NCI-H460 (cell line): Measurements from ENCODE around the gene ETV5. TPM values are rescaled to one million over a fixed set of nuclear protein-coding genes. Genes with fewer than 3 reads are reported as not detected.

Experiments used
- DNase-seq: peaks from one replicate; pipeline ENCODE4 v3.0.0-alpha.2; 2016; ENCODE audit warnings: low read depth; ENCODE audit errors: extremely low read depth
- total RNA-seq: library from RNA; depleted of rRNA; stranded (reverse); fragments of >200 nt; shearing (Covaris generic); gene quantifications from 2 replicates; pipeline ENCODE4 v1.2.3, GENCODE V29; 2014

ETV5 gene
- total RNA-seq, 1 experiment from 2014 or later, result 52.3 TPM

DNA sequence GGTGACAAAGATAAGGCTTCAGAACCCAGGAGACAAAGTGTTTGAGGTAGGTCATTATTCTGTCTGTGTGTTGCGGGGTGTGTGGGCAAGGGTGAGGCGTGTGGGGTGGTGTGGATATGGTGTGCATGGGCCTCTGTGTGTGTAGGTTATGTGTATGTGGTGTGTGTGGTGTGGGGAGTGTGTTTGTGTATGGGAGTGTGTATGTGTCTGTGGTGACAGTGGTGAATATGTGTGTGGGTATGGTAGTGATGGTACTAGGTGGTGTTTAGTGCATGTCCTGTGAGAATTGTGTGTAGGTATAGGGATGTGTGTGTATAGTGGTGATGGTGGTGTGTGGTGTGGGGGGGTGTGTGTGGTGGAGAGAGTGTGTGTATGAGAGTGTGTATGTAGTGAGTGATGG lies 16.2 kb upstream of the ETV5 start:
- DNase-seq, result no peak

DNA sequence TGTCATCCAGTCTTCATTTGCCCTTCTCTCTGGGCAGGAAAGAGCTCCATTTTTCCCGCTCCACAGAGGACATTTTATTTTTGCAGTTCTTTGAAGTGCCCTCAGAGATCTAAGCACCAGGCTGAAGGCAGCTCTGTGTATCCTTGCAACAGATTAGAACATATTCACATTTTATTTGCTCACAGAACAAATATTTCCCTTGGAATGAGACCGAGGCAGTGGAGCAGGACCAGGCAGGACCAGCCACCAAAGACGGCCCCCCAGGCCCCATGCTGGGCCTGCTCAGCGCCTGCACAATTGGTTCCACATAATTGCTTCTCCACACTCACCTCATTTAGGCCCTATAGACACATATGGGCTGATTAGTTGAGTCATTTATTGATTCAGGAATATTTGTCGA lies 15.7 kb upstream of the ETV5 start:
- no peak for DNase-seq

DNA sequence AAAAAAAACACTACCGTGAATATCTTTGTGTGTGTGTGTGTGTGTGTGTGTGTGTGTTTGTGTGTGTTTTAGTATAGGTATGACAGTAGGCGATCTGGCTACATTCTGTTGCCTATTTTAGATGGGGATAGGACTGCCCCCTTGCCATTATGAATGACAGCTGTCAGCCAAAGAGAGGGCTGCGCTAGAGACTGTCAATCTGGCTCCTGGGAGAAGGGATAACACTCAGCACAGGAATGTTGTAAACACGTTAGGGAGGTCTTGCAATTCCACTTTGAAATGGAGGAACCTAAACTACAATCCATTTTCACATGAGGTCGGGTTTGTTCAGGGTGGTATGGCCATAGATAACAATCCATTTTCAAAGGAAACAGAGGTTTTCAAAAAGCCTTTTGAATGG lies 14.1 kb upstream of the ETV5 start:
- no peak for DNase-seq

DNA sequence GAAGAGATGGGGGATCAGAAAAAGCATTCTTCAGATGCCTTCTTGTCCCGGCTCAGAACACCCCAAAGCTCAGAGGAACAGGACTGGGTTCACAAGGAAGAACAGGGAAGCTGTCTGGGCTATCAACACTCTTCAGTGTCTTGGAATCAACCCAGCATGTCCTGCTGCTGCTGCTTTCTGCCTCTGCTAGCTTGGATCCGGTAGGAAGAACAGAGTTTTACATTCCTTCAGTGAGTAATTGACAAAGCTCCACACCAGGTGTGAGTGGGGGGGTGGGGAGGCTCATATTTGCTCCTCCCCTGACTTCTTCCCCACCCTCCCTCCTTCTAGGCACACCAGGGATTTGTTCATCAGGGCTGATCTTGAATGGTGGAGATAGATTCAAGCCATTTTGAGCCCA lies 13.1 kb upstream of the ETV5 start:
- no peak for DNase-seq

DNA sequence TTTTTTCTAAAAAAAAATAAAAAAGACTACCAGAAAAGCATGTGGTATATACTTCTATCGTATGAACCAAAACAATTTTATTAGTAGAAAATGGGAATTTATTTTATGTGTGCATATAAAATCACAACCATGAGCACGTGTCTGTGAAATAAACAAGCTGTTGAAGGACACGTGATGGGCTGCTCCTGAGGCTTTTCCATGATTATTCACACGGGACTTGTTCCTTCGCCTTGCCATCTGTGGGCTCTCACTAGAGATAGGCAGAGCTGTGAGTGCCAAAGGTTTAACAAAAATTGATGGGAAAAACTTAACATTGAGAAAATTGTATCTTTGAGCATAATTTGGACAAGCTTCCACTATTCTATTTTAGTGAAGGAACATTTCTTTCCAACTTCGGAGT lies 12.4 kb upstream of the ETV5 start:
- no peak for DNase-seq

DNA sequence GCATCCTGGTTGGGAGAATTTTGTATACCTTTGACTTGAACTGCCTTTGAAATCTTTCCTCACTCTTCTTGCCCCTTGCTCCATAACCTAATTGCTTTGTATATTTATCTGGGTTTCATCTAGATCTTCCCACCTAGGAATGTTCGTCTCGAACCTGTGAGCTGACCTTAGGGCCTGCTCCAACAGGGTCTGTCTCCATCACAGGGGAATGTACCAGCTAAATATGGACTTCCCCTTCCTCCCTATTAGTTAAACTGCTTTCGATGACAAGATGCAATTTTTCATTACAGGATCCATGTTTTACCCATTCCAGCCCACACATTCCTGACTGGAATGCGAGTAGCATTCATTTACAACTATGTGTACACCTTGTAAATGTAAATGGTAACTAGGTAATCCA lies 10.6 kb upstream of the ETV5 start:
- no peak for DNase-seq

DNA sequence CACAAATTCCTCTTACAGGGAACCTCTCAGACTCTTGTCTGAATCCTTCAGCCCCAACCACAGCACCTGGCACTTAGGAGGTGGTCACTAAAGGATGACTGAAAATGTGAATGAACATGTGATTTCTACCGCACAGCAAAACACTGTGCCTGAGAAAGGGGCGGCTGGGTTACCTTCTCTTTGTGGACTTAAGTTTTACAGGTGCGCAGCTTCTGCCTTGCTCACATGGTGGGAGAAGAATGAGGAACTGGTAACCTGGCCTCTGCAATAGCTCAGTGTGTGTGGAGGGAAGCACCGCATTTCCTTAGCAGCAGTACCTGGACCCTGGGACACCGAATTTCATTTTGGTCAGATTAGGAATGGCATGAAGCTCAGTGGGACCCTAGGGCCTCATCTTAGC lies 9.8 kb upstream of the ETV5 start:
- no peak for DNase-seq

DNA sequence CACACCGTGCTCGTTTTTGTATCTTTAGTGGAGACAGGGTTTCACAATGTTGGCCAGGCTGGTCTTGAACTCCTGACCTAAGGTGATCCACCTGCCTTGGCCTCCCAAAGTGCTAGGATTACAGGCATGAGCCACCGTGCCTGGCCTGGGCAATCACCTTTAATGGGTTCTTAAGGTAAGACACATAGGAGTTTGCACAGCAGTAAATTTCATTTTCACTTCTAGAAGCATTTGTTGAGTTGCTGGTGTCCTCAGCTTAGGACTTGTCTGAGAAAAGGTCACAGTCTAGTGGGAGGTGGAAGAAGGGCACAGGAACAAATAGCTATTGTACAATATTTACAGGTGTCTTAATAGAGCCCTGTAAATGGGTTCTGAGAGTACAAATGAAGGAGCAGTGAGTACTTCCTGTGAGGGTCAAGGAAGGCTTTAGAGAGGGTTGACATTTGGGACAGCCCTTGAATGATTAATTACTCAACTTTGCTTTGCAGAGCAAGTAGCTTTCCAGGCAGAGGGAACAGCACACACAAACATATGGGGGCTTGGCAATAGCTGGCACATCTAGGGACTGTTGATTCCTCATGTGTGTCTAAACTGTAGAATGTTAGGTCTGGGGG lies 8.7 kb upstream of the ETV5 start:
- no peak for DNase-seq

DNA sequence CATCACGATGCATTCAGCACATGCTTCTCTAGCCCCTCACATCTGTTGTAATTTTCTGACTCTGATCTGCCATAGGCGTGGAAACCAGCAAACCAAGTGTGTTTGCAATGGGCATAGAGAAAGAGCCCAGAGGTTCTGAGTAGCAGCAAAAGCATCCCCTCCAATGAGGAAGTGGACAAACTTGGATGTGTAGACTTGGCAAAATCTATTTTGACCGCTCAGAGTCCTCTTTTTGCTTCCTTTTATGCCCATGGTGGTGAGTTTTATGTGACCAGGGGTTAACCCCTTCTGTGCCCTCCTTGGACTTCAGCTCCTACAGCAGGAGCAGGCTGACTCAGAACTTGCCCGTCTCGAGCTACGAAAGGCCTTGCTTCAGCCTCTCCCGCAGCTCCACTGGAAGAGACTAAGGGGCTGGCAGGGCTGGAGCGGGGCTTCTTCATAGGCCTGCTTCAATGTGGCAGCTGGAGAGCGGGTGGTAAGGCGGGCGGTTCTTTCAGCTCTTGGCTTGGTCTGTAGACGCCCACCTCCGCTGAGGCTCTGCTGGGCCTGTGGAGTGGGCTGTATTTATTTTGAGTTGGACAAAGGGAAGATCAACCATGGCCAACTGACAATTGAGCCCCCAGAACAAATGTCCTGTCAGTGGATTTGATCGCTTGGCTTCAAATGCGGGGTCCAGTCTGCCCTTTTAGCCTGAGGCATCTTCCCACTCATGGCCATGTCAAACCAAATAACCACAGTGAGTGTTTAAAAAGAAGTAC lies 6.5 kb upstream of the ETV5 start:
- no peak for DNase-seq

DNA sequence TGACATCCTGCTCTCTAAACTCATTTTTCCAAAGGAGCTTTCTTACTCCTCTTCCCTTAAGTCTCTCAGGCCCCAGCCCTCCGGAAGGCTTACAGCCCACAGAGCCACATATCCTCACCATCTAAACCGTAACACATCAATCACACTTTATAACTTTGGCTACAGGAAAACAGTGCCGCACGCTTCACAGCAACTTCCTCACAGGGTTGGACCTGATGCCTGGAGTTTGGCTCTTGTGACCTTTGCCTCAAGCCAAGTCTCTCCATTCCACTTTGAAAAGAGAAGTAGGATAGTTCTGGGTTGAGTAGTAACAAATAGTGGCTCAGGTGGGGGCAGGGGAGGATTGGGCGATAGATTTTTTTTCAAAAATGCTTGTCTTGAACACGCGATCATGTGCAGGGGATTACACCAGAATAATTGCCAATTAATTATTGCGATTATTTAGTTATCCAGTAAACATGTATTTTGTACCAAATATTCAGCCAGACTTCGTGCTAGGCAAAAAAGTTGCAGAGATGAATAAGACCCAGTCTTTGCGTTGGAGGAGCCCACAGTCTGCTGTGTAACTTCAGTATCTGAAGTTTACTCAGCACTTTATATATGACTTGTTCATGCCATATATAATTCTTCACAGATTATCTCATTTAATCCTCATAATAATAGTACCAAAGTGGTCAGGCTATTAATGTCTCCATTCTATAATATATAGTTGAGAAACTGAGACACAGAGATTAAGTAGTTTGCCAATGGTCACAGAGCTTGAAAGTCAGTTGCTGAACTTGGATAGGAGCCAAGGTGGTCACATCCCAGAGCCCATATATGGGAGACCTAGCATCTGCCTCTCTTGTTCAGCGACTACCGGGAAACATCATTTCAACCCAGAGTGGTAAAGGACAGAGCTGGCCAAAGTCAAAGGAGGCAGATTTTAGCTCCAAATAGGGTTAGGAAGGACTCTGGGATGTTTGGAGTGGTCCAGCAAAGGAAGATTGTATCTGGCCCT lies 2.4 kb upstream of the ETV5 start:
- no peak for DNase-seq

DNA sequence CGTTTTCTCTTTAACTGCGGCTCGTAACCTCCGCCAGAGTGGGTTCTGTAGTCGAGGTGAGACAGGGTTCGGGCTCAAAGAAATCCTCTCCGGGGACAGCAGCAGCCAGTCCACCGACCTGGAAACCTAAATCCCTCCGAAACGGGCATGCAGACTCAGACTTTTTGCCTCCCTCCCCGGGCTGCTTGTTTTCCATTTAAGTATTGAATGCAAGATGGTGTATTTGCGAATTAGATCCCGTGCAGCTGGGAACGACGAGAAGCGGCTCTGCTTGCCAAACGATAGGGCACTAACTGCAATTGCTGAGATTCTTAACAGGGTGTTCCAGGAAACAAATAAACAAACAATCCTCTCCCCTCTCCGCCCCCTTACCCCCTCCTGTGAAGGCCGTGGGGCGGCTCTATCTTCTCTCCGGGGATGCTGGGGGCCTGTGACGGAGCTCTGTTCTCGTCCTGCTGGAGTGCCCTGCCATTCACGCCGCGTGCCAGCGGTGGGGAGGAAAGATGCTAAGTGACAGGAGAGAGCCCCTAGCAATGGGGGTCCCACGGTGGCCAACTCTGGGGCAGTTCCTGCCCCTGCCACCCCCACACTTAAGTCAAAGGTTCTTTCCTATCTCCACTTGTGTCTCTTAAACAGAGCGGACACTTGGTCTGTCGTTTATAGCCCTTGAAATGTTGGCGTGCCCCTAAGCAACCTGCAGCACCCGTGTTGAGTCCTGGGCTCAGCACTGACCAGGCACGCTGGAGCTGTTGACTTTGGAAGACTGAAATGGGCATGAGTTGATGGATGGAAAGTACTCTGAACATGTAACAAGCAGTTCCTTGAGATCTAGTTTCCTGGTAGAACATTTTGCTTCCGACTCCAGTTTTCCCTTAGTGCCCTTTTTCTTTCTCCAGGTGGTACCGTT lies 1.3 kb upstream of the ETV5 start:
- DNase-seq, result no peak

DNA sequence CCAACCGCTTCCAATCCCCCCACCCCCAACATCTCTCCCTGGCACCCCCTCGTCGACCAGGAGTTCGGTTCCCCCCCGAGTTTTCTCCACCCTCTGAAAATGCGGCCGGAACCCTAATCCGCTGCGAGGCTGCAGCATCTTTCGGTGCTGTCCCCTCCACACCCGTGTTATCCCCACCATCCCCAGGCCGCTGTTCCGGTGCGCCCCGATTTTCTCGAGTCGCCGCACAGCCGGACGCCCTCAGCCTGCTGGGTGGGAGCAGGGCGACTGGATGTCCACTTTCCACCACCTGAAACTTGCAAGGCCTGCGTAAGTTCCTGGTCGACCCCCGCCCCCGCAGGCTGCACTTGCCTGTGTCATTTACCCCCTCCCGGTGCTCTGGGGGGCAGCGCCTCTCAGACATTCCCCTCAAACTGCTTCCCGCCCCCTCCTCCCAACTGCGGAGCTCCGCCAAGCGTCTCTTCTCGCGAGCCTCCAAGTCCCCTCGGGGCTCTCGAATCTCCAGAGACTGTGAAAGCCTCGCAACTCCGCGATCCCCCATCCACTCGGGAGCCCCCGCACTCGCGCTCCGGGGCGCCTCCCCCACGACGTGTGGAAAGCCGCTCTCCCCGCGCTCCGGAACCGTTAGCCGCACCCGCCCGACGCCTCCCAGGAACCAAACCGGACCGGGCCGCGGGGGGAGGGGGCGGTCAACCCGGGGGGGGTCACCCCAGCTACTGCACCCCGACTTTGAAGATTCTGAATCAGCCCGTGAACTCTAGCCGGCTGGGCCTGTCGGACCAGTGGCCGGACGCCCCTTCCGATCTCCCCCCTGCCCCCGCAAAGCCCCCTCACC lies 566 bp downstream of the ETV5 start:
- peak; percentile 40 for DNase-seq

DNA sequence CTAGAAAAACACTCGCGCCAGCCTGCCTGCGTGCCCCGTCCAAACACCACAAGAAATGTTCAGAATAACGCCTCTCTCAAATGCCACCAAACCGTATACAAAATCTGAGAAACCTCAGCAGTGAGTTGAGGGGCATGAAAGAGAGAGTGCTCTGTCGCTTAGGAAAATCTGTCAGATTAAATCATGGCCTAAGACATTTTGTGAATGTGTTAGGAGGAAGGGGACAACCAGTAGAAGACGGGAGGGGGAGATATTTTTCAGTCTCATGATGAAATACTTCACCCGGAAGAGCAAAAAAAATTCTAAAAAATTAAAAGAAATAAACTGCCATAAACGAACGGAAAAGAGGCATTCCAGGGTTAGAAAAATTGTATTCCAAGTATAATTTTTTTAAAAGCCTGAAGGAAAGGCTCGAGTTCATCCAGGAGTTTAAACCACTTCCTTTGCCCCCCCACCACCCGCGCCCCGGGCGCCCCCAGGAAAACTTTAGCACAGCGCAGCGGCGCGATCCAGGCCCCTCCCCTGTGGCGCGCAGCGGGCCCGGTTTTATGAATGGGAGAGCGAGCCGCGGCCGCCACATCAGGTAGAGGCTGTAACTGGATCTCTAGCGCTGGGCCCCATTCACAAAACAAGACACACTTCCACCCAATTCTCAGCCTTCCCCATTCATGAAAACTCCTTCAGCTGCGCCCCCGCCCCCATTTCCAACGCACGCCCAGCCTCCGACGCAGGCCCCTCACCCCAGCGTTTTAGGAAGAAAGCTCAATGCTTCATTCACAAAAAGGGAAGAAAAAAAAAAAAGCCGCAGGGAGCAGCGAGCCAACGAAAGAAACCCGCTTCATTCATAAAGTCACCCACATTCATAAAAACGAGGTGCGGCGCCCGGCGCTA lies 1.4 kb downstream of the ETV5 start:
- peak; percentile 34 for DNase-seq

DNA sequence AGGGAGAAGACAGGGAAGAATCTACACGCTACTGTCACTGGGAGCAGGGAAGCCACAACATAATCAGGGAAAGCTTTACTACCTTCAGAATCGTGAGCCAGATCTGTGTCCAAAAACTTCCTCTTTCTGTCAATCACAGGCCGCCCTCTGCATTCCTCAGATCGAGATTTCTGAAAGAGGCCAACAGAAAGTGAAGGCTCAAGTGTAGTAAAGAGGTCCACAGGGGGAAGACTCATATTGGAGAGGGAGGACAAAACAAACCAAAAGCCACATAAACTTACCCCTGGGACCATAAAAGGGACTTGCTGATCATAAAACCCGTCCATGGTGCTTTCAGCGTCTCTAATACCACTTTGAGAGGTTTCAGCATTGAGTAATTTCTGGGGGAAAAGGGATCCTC lies 3.3 kb downstream of the ETV5 start:
- DNase-seq, result no peak

DNA sequence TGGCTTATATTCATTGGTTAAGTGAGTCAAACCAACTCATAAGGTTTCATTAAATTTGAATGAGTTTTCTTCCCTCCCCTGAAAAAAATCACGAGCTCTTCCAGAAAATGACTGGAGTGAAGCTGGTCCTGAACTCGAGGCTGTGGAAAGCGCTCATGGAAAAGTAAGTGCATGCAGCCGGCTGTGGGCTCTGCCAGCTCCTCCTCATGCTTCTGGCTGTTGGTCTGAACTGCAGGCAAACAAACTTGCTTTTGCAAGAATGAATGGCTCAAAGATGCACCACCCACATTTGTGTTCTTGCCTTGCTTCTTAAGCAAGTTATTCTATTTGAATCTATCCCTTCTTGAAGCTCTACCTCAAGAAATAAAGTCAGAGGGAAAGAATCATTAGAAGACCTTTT lies 6.2 kb downstream of the ETV5 start:
- no peak for DNase-seq

DNA sequence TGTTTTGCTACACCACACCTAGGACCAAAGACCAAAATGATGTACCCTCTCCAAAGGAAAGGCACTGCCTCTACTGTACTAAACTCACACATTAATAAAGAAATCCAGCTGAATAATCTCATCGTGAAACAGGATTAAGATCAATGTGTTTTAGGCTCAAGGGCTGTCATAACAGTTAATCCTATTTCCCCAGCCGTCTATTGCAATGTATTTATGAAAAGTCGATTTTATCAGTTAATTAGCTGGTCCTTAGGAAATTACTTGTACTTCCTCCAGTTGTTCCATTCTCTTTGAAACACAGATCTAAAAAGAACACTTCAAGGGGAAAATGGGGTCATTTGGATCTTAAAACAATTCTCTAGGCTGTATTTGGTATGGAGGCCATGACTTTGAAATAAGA lies 8.5 kb downstream of the ETV5 start:
- DNase-seq, result no peak

DNA sequence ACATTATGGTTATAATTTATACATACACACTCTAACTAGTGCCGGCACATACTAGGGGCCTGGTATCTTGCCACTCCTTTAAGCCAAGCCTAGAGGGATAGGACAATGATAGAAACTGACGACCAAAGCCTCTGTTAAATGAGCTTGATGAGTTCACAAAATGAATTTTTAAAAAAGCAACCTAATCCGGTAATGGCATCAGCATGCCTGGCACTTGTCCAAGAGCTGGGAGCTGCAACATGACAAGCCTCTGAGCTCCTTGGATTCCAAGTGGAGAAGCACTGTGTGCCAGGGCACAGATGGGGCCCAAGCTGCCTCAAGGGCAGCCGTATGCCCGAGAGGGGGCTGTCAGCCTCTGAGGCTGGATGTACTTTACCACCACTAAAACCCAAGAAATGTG lies 9.7 kb downstream of the ETV5 start:
- no peak for DNase-seq

DNA sequence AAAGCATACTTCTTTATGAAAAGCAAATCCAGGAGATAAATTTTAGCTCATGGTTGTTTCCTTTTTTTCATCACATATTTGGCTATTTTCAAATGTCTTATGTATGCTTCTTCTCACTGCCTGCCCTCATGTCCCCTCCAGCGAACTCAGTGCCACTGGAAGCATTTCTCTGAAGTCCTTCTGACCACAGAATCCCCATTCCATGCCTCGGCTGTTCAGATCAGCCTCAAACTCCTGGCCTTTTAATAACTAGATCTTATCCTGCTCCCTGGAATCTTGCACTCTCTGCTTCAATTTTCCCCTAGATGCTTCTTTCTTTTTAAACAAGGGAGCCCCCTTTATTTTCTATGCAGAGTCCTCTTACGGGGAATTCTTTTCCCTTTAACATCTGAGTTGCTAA lies 10.1 kb downstream of the ETV5 start:
- DNase-seq, result no peak
